ENCODE measurements around the gene EGFLAM.

Gene EGFLAM

DNA sequence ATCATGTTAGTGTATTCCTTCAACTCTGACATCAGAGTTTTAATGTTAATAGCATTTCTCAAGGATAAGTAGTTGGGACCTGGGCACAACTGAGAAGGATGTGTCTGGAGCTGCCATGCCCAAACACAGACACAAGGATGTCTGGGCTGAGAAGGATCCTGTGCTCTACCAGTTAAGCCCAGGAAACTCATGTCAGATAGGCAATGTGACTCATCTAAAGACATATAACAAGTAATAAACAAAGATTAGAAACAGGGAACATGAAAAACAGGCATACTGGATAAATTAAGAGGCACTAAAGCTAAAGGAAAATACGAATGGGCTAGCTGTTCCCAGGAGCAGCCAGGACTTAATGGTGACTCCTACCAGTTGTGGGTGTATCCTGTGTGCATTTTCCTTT, 9.1 kb upstream of the EGFLAM start:
- Histone ChIP-seq H3K4me1 (ENCODE audit: control insufficient read depth in 2 of 2, insufficient read depth in 1 of 2, low read depth in 1 of 2, low read length in 2 of 2) (no peaks in the 10 kb centered on the region), H3K4ac (ENCODE audit: low read length) (no peak overlapping the region), H2AK5ac (ENCODE audit: low read depth, low read length) (no peak overlapping the region), H2AFZ (ENCODE audit: low read length) (no peak overlapping the region), H3K4me2 (ENCODE audit: insufficient read depth, low read length, poor library complexity, severe bottlenecking) (no peak overlapping the region), H3K9me3 (replicated peaks in 1 of 2; ENCODE audit: control insufficient read depth in 2 of 2, insufficient read depth in 1 of 2, low read depth in 1 of 2, low read length in 2 of 2) (peaks cover 0 to 2% of the 10 kb centered on the region in 2 donors), H2BK120ac (ENCODE audit: low read depth, low read length) (no peak overlapping the region), H3K18ac (ENCODE audit: low read length) (no peak overlapping the region), H3K36me3 (replicated peaks in 1 of 2; ENCODE audit: control insufficient read depth in 2 of 2, insufficient read depth in 2 of 2, low read length in 2 of 2) (no peaks in the 10 kb centered on the region), H2BK12ac (ENCODE audit: low read length) (no peak overlapping the region), H2BK15ac (ENCODE audit: low read length) (no peak overlapping the region), H2BK5ac (ENCODE audit: low read length) (no peak overlapping the region), H4K8ac (ENCODE audit: low read depth, low read length) (no peak overlapping the region), H3K27me3 (ENCODE audit: control insufficient read depth in 3 of 3, insufficient read depth in 3 of 3, low read depth in 1 of 3, low read length in 3 of 3) (peaks cover 0 to 3% (median 0%) of the 10 kb centered on the region in 3 experiments), H3K27ac (replicated peaks; ENCODE audit: low read length) (no peak overlapping the region), H4K91ac (ENCODE audit: low read depth, low read length, poor library complexity) (no peak overlapping the region), H3K4me3 (ENCODE audit: low read length in 2 of 2) (no peak overlapping the region), H3K79me1 (ENCODE audit: low read depth, low read length) (no peaks in the 10 kb centered on the region), H3K14ac (ENCODE audit: low read length) (no peak overlapping the region), H3K9ac (ENCODE audit: low read depth, low read length, poor library complexity) (no peak overlapping the region), H3K23ac (ENCODE audit: low read depth, low read length, poor library complexity) (no peak overlapping the region)
- no CpG with 5 or more reads among the region's 1 CpG for WGBS, 2 donors (ENCODE audit: extremely low coverage in 2 of 2, insufficient read length in 2 of 2, insufficient replicate concordance in 1 of 2)
- DNase-seq (ENCODE audit: low spot score), result no peak

DNA sequence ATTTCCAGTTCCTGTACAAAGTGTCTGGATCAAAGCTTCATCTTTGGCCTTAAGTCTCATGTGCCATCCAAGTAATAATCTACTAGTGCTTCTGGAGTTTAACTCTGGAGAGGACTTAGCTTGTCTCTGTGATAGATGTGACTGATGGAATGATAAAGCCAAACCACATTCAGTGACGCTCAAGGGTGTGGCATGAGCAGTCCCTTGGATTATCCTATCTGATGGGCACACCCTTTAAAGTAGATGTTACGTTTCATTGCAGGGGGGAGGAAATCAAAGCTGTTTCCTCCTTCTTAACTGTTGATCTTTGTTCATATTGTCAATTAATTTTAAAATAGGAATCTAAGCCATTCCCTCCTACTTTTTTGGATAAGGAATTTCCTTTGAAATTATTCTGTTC, 8.5 kb upstream of the EGFLAM start:
- H4K91ac ChIP-seq (ENCODE audit: low read depth, low read length, poor library complexity), result no peak overlapping the region
- H3K23ac ChIP-seq (ENCODE audit: low read depth, low read length, poor library complexity), result no peak overlapping the region
- H4K8ac ChIP-seq (ENCODE audit: low read depth, low read length), result no peak overlapping the region
- H3K4me3 ChIP-seq (ENCODE audit: low read length in 2 of 2), result no peak overlapping the region
- H3K4me1 ChIP-seq (ENCODE audit: control insufficient read depth in 2 of 2, insufficient read depth in 1 of 2, low read depth in 1 of 2, low read length in 2 of 2), result no peaks in the 10 kb centered on the region
- H2AK5ac ChIP-seq (ENCODE audit: low read depth, low read length), result no peak overlapping the region
- H3K18ac ChIP-seq (ENCODE audit: low read length), result no peak overlapping the region
- H2BK12ac ChIP-seq (ENCODE audit: low read length), result no peak overlapping the region
- H2AFZ ChIP-seq (ENCODE audit: low read length), result no peak overlapping the region
- H3K4me2 ChIP-seq (ENCODE audit: insufficient read depth, low read length, poor library complexity, severe bottlenecking), result no peak overlapping the region
- H3K9ac ChIP-seq (ENCODE audit: low read depth, low read length, poor library complexity), result no peak overlapping the region
- H3K79me1 ChIP-seq (ENCODE audit: low read depth, low read length), result no peaks in the 10 kb centered on the region
- H2BK120ac ChIP-seq (ENCODE audit: low read depth, low read length), result no peak overlapping the region
- WGBS, 2 donors (ENCODE audit: extremely low coverage in 2 of 2, insufficient read length in 2 of 2, insufficient replicate concordance in 1 of 2), result no CpG with 5 or more reads among the region's 2 CpGs
- H3K36me3 ChIP-seq (replicated peaks in 1 of 2; ENCODE audit: control insufficient read depth in 2 of 2, insufficient read depth in 2 of 2, low read length in 2 of 2), result no peaks in the 10 kb centered on the region
- no peak for DNase-seq (ENCODE audit: low spot score)
- no peak overlapping the region for H3K14ac ChIP-seq (ENCODE audit: low read length)
- no peak overlapping the region for H3K4ac ChIP-seq (ENCODE audit: low read length)
- H3K9me3 ChIP-seq (replicated peaks in 1 of 2; ENCODE audit: control insufficient read depth in 2 of 2, insufficient read depth in 1 of 2, low read depth in 1 of 2, low read length in 2 of 2), result peaks cover 0 to 2% of the 10 kb centered on the region in 2 donors
- H3K27me3 ChIP-seq (ENCODE audit: control insufficient read depth in 3 of 3, insufficient read depth in 3 of 3, low read depth in 1 of 3, low read length in 3 of 3), result peaks cover 0 to 4% (median 0%) of the 10 kb centered on the region in 3 experiments
- no peak overlapping the region for H3K27ac ChIP-seq (replicated peaks; ENCODE audit: low read length)
- H2BK5ac ChIP-seq (ENCODE audit: low read length), result no peak overlapping the region
- no peak overlapping the region for H2BK15ac ChIP-seq (ENCODE audit: low read length)

- Histone ChIP-seq H3K4ac (ENCODE audit: low read length) (no peak overlapping the region), H4K91ac (ENCODE audit: low read depth, low read length, poor library complexity) (no peak overlapping the region), H3K4me2 (ENCODE audit: insufficient read depth, low read length, poor library complexity, severe bottlenecking) (no peak overlapping the region), H2BK5ac (ENCODE audit: low read length) (no peak overlapping the region), H3K4me1 (ENCODE audit: control insufficient read depth in 2 of 2, insufficient read depth in 1 of 2, low read depth in 1 of 2, low read length in 2 of 2) (peaks cover 0 to under 1% of the 10 kb centered on the region in 2 donors), H3K4me3 (ENCODE audit: low read length in 2 of 2) (no peak overlapping the region), H2BK15ac (ENCODE audit: low read length) (no peak overlapping the region), H3K36me3 (replicated peaks in 1 of 2; ENCODE audit: control insufficient read depth in 2 of 2, insufficient read depth in 2 of 2, low read length in 2 of 2) (no peaks in the 10 kb centered on the region), H2BK120ac (ENCODE audit: low read depth, low read length) (no peak overlapping the region), H3K27ac (replicated peaks; ENCODE audit: low read length) (no peak overlapping the region), H3K79me1 (ENCODE audit: low read depth, low read length) (no peaks in the 10 kb centered on the region), H4K8ac (ENCODE audit: low read depth, low read length) (no peak overlapping the region), H3K14ac (ENCODE audit: low read length) (no peak overlapping the region), H2AFZ (ENCODE audit: low read length) (no peak overlapping the region), H2AK5ac (ENCODE audit: low read depth, low read length) (no peak overlapping the region), H3K23ac (ENCODE audit: low read depth, low read length, poor library complexity) (no peak overlapping the region), H3K27me3 (ENCODE audit: control insufficient read depth in 3 of 3, insufficient read depth in 3 of 3, low read depth in 1 of 3, low read length in 3 of 3) (peaks cover 0 to 14% (median 1%) of the 10 kb centered on the region in 3 experiments), H3K18ac (ENCODE audit: low read length) (no peak overlapping the region), H3K9me3 (replicated peaks in 1 of 2; ENCODE audit: control insufficient read depth in 2 of 2, insufficient read depth in 1 of 2, low read depth in 1 of 2, low read length in 2 of 2) (peaks cover 0 to 2% of the 10 kb centered on the region in 2 donors), H3K9ac (ENCODE audit: low read depth, low read length, poor library complexity) (no peak overlapping the region), H2BK12ac (ENCODE audit: low read length) (no peak overlapping the region)
- no peak for DNase-seq (ENCODE audit: low spot score)
- no CpG with 5 or more reads among the region's 8 CpGs for WGBS, 2 donors (ENCODE audit: extremely low coverage in 2 of 2, insufficient read length in 2 of 2, insufficient replicate concordance in 1 of 2)
Observed at GRCh38 chr5:38250763-38251448, 7.5 kb upstream of the EGFLAM start.

GRCh38 chr5:38253759-38254158, 4.6 kb upstream of the EGFLAM start:
- Histone ChIP-seq H3K18ac (ENCODE audit: low read length) (no peak overlapping the region), H3K9ac (ENCODE audit: low read depth, low read length, poor library complexity) (no peak overlapping the region), H3K4ac (ENCODE audit: low read length) (no peak overlapping the region), H3K4me1 (ENCODE audit: control insufficient read depth in 2 of 2, insufficient read depth in 1 of 2, low read depth in 1 of 2, low read length in 2 of 2) (peaks cover 4 to 7% of the 10 kb centered on the region in 2 donors), H2BK5ac (ENCODE audit: low read length) (no peak overlapping the region), H2AFZ (ENCODE audit: low read length) (no peak overlapping the region), H3K4me2 (ENCODE audit: insufficient read depth, low read length, poor library complexity, severe bottlenecking) (no peak overlapping the region), H3K9me3 (replicated peaks in 1 of 2; ENCODE audit: control insufficient read depth in 2 of 2, insufficient read depth in 1 of 2, low read depth in 1 of 2, low read length in 2 of 2) (peaks cover 0 to 2% of the 10 kb centered on the region in 2 donors), H3K27me3 (ENCODE audit: control insufficient read depth in 3 of 3, insufficient read depth in 3 of 3, low read depth in 1 of 3, low read length in 3 of 3) (peaks cover 0 to 42% (median 17%) of the 10 kb centered on the region in 3 experiments), H4K8ac (ENCODE audit: low read depth, low read length) (no peak overlapping the region), H2BK120ac (ENCODE audit: low read depth, low read length) (no peak overlapping the region), H3K14ac (ENCODE audit: low read length) (no peak overlapping the region), H3K36me3 (replicated peaks in 1 of 2; ENCODE audit: control insufficient read depth in 2 of 2, insufficient read depth in 2 of 2, low read length in 2 of 2) (no peaks in the 10 kb centered on the region), H3K4me3 (ENCODE audit: low read length in 2 of 2) (no peak overlapping the region), H2BK15ac (ENCODE audit: low read length) (no peak overlapping the region), H2AK5ac (ENCODE audit: low read depth, low read length) (no peak overlapping the region), H4K91ac (ENCODE audit: low read depth, low read length, poor library complexity) (no peak overlapping the region), H3K27ac (replicated peaks; ENCODE audit: low read length) (no peak overlapping the region), H2BK12ac (ENCODE audit: low read length) (no peak overlapping the region), H3K79me1 (ENCODE audit: low read depth, low read length) (no peaks in the 10 kb centered on the region), H3K23ac (ENCODE audit: low read depth, low read length, poor library complexity) (no peak overlapping the region)
- no CpG with 5 or more reads among the region's 1 CpG for WGBS, 2 donors (ENCODE audit: extremely low coverage in 2 of 2, insufficient read length in 2 of 2, insufficient replicate concordance in 1 of 2)
- no peak for DNase-seq (ENCODE audit: low spot score)

All from neuronal stem cell (in vitro differentiated cells).